Naive thymus-derived CD4-positive, alpha-beta T cell (primary cell): ENCODE results near the gene OR8H3. TPM values are rescaled to one million over a fixed set of nuclear protein-coding genes. Genes with fewer than 3 reads are reported as not detected.
"Not testable (repeated sequence)": the region's sequence is repeated elsewhere in the genome, so short reads cannot be mapped to it uniquely, and the experiment has no call there.

Experiments used
- ATAC-seq: fragments of 150-1000 bp; cut with Tn5 transposase; 2 replicates; pipeline ENCODE4 v1.10.0; 2021; ENCODE audit warnings: mild to moderate bottlenecking, moderate library complexity
- CTCF ChIA-PET: fragments of 350-600 bp; sonication (Branson Sonifier 250); formaldehyde crosslinking; loops from one replicate; lab custom pipeline; 2021; ENCODE audit warnings: antibody characterized with exemption; lab: Charles Lee
- POLR2A ChIA-PET: fragments of 350-600 bp; sonication (Branson Sonifier 250); formaldehyde crosslinking; loops from one replicate; lab custom pipeline; 2021; ENCODE audit warnings: antibody characterized with exemption, inconsistent platforms; lab: Charles Lee
- DNase-seq, 9 donors: peaks; one replicate each; pipeline versions ENCODE4 v3.0.0 to v3.0.0-alpha.2; 2020 to 2022; ENCODE audit warnings: mixed read lengths in 1 of 9
- H3K27ac ChIP-seq: one replicate; pipeline ENCODE4 v1.7.0; 2013; ENCODE audit warnings: mild to moderate bottlenecking, low read depth, low read length, moderate library complexity
- H3K27me3 ChIP-seq, 2 donors: one replicate each; pipeline ENCODE4 v1.7.0; 2013; ENCODE audit warnings: low read length in 2 of 2, mild to moderate bottlenecking in 2 of 2, moderate library complexity in 2 of 2; ENCODE audit not compliant: control insufficient read depth in 2 of 2, insufficient read depth in 2 of 2
- H3K36me3 ChIP-seq, 3 experiments: 1 replicate in 2 of 3; 2 replicates in 1 of 3; pipeline ENCODE4 v1.7.0; 2013; ENCODE audit warnings: low read length in 3 of 3, mild to moderate bottlenecking in 3 of 3, moderate library complexity in 1 of 3; ENCODE audit not compliant: insufficient read depth in 3 of 3, control insufficient read depth in 2 of 3
- H3K4me1 ChIP-seq, 2 donors: one replicate each; pipeline ENCODE4 v1.7.0; 2013; ENCODE audit warnings: low read length in 2 of 2, mild to moderate bottlenecking in 2 of 2, moderate library complexity in 1 of 2; ENCODE audit not compliant: control insufficient read depth in 2 of 2, insufficient read depth in 2 of 2
- H3K4me3 ChIP-seq: 2 replicates; pipeline ENCODE4 v1.7.0; 2013; ENCODE audit warnings: mild to moderate bottlenecking, low read length
- H3K9me3 ChIP-seq, 3 experiments: 1 replicate in 2 of 3; 2 replicates in 1 of 3; pipeline ENCODE4 v1.7.0; 2013; ENCODE audit warnings: low read length in 3 of 3; ENCODE audit not compliant: control insufficient read depth in 2 of 3
- H3K27ac Mint-ChIP-seq, 9 donors: one replicate each; pipeline ENCODE4 v1.8.0; 2020 to 2022; ENCODE audit warnings: mixed read lengths in 9 of 9, mild to moderate bottlenecking in 8 of 9, moderate library complexity in 5 of 9, inconsistent platforms in 2 of 9
- H3K27me3 Mint-ChIP-seq, 5 donors: one replicate each; pipeline ENCODE4 v1.8.0; 2021 to 2022; ENCODE audit warnings: mixed read lengths in 5 of 5, mild to moderate bottlenecking in 1 of 5
- H3K36me3 Mint-ChIP-seq, 5 donors: one replicate each; pipeline ENCODE4 v1.8.0; 2020 to 2022; ENCODE audit warnings: mixed read lengths in 5 of 5, mild to moderate bottlenecking in 3 of 5, inconsistent platforms in 1 of 5
- H3K4me1 Mint-ChIP-seq, 7 donors: one replicate each; pipeline ENCODE4 v1.8.0; 2020 to 2022; ENCODE audit warnings: mixed read lengths in 7 of 7, mild to moderate bottlenecking in 3 of 7, inconsistent platforms in 1 of 7
- H3K4me3 Mint-ChIP-seq, 10 donors: one replicate each; pipeline ENCODE4 v1.8.0; 2020 to 2022; ENCODE audit warnings: mild to moderate bottlenecking in 10 of 10, mixed read lengths in 10 of 10, moderate library complexity in 6 of 10, inconsistent platforms in 2 of 10
- H3K9me3 Mint-ChIP-seq, 11 donors: one replicate each; pipeline ENCODE4 v1.8.0; 2020 to 2022; ENCODE audit warnings: mixed read lengths in 11 of 11, mild to moderate bottlenecking in 4 of 11, inconsistent platforms in 1 of 11, moderate library complexity in 1 of 11
- intact Hi-C, 2 donors: fragments of 100-400 bp; cut with micrococcal nuclease; formaldehyde crosslinking; loops; one replicate each; pipeline ENCODE4 v1.15.1; 2023
- polyA plus RNA-seq, 2 donors: library from polyadenylated mRNA; unstranded; fragments of 300-500 nt; fragmentation: Illumina TruSeq; gene quantifications; one replicate each; pipeline ENCODE4 v1.2.3, GENCODE V29; 2021
- total RNA-seq, 6 experiments: library from RNA in 5 of 6; stranded (reverse) in 5 of 6; gene quantifications; 1 replicate in 5 of 6; 2 replicates in 1 of 6; pipeline ENCODE4 v1.2.3 and lab custom pipeline; 2021 to 2026

Gene OR8H3, protein sequence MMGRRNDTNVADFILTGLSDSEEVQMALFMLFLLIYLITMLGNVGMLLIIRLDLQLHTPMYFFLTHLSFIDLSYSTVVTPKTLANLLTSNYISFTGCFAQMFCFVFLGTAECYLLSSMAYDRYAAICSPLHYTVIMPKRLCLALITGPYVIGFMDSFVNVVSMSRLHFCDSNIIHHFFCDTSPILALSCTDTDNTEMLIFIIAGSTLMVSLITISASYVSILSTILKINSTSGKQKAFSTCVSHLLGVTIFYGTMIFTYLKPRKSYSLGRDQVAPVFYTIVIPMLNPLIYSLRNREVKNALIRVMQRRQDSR
- total RNA-seq (not detected), polyA plus RNA-seq (not detected), total RNA-seq (lab: John Stamatoyannopoulos, UW) (not detected)

- no peak within 1 kb of the TSS for H3K27ac ChIP-seq
- no peaks in the 10 kb centered on the region for H3K4me1 Mint-ChIP-seq
- DNase-seq, result no peak
- H3K4me3 ChIP-seq, result no peak within 1 kb of the TSS
- no peaks in the 10 kb centered on the region for H3K4me1 ChIP-seq
- peaks cover 0 to 11% (median 9%) of the 10 kb centered on the region in 11 donors for H3K9me3 Mint-ChIP-seq
- no peak within 1 kb of the TSS for H3K27ac Mint-ChIP-seq
- ChIA-PET POLR2A (no interaction called here), CTCF (no interaction called here)
- ATAC-seq, result no peak
- no peaks in the 10 kb centered on the region for H3K27me3 Mint-ChIP-seq
- no peak within 1 kb of the TSS for H3K4me3 Mint-ChIP-seq
- H3K27me3 ChIP-seq, result no peaks in the 10 kb centered on the region
- H3K36me3 Mint-ChIP-seq, result peaks cover 0 to 8% (median 0%) of the 10 kb centered on the region in 5 donors
- intact Hi-C loops, result no loop called here
- H3K36me3 ChIP-seq, result no peaks in the 10 kb centered on the region
- H3K9me3 ChIP-seq, result no peaks in the 10 kb centered on the region
Observed at GRCh38 chr11:56122073-56122472, at the start of gene OR8H3. Gene OR8H3 (plus strand): TSS chr11:56122373. CDS start chr11:56122373, 0 bp downstream.

DNA sequence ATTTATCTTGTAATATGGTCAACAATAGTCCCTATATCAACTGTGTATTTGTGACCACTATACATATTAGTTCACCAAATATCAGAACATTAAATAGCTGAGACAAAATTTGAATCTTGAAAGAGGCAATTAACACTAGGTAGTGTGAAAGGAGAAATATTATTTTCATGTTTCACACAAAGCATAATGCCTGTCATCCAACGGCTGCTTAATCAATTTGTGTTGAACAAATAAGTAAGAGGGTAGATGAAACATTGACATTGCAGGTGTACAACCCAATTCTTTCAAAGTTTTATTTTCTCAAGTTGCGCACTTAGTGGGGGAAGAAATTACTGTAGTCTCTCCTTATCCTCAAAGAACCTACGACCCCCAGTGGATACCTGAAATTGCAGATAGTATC lies 32.5 kb upstream of the OR8H3 start:
- intact Hi-C loops, result loop anchor here in 1 of 2 donors (10.0 kb wide), 1 partner anchor 65 kb away; the partner anchor contains the start of gene OR5AS1
- Histone ChIP-seq H3K4me1 (no peaks in the 10 kb centered on the region), H3K27me3 (no peaks in the 10 kb centered on the region), H3K27ac (no peak overlapping the region), H3K9me3 (no peaks in the 10 kb centered on the region), H3K4me3 (no peak overlapping the region), H3K36me3 (no peaks in the 10 kb centered on the region)
- DNase-seq (no peak), ATAC-seq (no peak)
- Mint-ChIP-seq H3K4me1 (no peaks in the 10 kb centered on the region), H3K36me3 (no peaks in the 10 kb centered on the region), H3K27me3 (no peaks in the 10 kb centered on the region), H3K9me3 (peaks cover 0 to 27% (median 5%) of the 10 kb centered on the region in 11 donors), H3K4me3 (no peak overlapping the region), H3K27ac (no peak overlapping the region)
- POLR2A ChIA-PET, result no interaction called here
- CTCF ChIA-PET, result no interaction called here

DNA sequence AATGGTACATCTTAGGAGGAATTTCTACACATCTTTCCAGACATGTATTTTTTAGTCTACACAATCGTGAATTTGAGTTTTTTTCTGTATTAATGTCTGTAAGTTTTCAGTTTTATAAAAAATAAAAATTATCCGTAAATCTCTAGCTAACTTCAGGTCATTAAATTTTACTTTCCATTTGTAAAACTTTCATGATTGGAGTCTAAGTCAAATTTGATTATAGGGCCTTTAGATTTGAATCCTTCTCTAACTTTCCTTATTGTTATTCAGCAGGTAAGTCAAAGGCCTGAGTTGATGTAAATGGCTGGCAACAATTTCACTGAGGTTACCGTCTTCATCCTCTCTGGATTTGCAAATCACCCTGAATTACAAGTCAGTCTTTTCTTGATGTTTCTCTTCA lies 29.2 kb upstream of the OR8H3 start, which contains the start of gene OR8I2:
OR8I2 (plus strand) TSS at position 301 of the 400 bp plus-strand sequence; CDS start at position 301, 0 bp downstream.
- POLR2A ChIA-PET, result no interaction called here
- CTCF ChIA-PET, result no interaction called here
- H3K9me3 Mint-ChIP-seq, result peaks cover 0 to 25% (median 8%) of the 10 kb centered on the region in 11 donors

GRCh38 chr11:56103210-56103737 lies 18.9 kb upstream of the OR8H3 start, which contains the start of gene OR8H2:
Gene OR8H2 (plus strand): TSS chr11:56103687. CDS start chr11:56105043, 1,356 bp downstream.
- no peak within 1 kb of the TSS for H3K27ac ChIP-seq
- no peaks in the 10 kb centered on the region for H3K27me3 ChIP-seq
- H3K27ac Mint-ChIP-seq, result no peak within 1 kb of the TSS
- ChIA-PET CTCF (no interaction called here), POLR2A (no interaction called here)
- H3K4me3 Mint-ChIP-seq, result no peak within 1 kb of the TSS
- no peak within 1 kb of the TSS for H3K4me3 ChIP-seq
- no peaks in the 10 kb centered on the region for H3K4me1 Mint-ChIP-seq
- H3K36me3 ChIP-seq, result no peaks in the 10 kb centered on the region
- H3K4me1 ChIP-seq, result no peaks in the 10 kb centered on the region
- H3K36me3 Mint-ChIP-seq, result no peaks in the 10 kb centered on the region
- DNase-seq (no peak), ATAC-seq (no peak)
- intact Hi-C loops, result no loop called here
- no peaks in the 10 kb centered on the region for H3K9me3 ChIP-seq
- peaks cover 4 to 12% (median 10%) of the 10 kb centered on the region in 11 donors for H3K9me3 Mint-ChIP-seq
- no peaks in the 10 kb centered on the region for H3K27me3 Mint-ChIP-seq

More for the DNA sequence above, 29.2 kb upstream of the OR8H3 start, which contains the start of gene OR8I2:
- Histone ChIP-seq H3K4me1 (no peaks in the 10 kb centered on the region), H3K9me3 (no peaks in the 10 kb centered on the region), H3K27ac (no peak within 1 kb of the TSS), H3K4me3 (no peak within 1 kb of the TSS), H3K27me3 (no peaks in the 10 kb centered on the region), H3K36me3 (no peaks in the 10 kb centered on the region)
- ATAC-seq (no peak), DNase-seq (no peak)
- Mint-ChIP-seq H3K27me3 (no peaks in the 10 kb centered on the region), H3K4me3 (no peak within 1 kb of the TSS), H3K27ac (no peak within 1 kb of the TSS), H3K4me1 (no peaks in the 10 kb centered on the region), H3K36me3 (no peaks in the 10 kb centered on the region)
- intact Hi-C loops, result no loop called here

DNA sequence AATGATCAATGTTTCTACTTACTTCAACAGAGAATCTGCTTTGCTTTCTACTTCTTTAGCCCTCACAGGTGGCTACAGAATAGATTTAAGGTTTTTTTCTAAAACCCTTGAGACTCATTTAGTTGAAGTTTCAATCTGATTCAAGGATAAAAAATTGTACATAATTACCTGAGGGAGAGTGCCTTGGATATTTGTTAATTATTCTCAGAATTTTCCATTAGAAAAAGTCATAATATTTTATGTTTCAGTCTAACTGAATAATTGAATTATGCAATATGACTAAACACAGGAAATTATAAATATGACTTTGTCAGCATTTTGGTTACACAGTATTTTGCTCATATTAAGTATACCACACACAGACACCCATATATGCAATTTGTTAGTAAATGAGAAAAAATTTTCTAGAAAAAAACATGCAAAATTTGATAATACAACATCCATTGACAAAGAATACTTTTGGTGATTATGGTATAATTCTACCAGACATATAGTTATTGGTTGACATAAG lies 18.0 kb downstream of the OR8H3 start, which contains the start of gene OR8J3:
OR8J3 (minus strand) TSS at position 51 of the 511 bp plus-strand sequence. CDS start 2,483 bp downstream, outside the sequence.
- ATAC-seq (no peak), DNase-seq (no peak)
- no peak within 1 kb of the TSS for H3K4me3 Mint-ChIP-seq
- H3K36me3 Mint-ChIP-seq, result no peaks in the 10 kb centered on the region
- no peaks in the 10 kb centered on the region for H3K9me3 ChIP-seq
- H3K4me3 ChIP-seq, result no peak within 1 kb of the TSS
- H3K27ac ChIP-seq, result no peak within 1 kb of the TSS
- POLR2A ChIA-PET, result no interaction called here
- no peaks in the 10 kb centered on the region for H3K36me3 ChIP-seq
- intact Hi-C loops, result no loop called here
- H3K27ac Mint-ChIP-seq, result no peak within 1 kb of the TSS
- H3K27me3 ChIP-seq, result no peaks in the 10 kb centered on the region
- H3K9me3 Mint-ChIP-seq, result peaks cover 4 to 22% (median 9%) of the 10 kb centered on the region in 11 donors
- H3K27me3 Mint-ChIP-seq, result no peaks in the 10 kb centered on the region
- CTCF ChIA-PET, result no interaction called here
- no peaks in the 10 kb centered on the region for H3K4me1 ChIP-seq
- no peaks in the 10 kb centered on the region for H3K4me1 Mint-ChIP-seq

DNA sequence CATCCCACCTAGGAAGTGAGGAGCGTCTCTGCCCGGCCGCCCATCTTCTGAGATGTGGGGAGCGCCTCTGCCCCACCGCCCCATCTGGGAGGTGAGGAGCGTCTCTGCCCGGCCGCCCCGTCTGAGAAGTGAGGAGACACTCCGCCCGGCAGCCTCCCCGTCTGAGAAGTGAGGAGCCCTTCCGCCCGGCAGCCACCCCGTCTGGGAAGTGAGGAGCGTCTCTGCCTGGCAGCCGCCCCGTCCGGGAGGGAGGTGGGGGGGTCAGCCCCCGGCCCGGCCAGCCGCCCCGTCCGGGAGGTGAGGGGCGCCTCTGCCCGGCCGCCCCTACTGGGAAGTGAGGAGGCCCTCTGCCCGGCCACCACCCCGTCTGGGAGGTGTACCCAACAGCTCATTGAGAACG lies 21.5 kb downstream of the OR8H3 start:
- H3K4me3 Mint-ChIP-seq, H3K4me1 Mint-ChIP-seq, CTCF ChIA-PET, H3K36me3 Mint-ChIP-seq, H3K27ac Mint-ChIP-seq, POLR2A ChIA-PET, H3K27ac ChIP-seq, H3K27me3 ChIP-seq, H3K27me3 Mint-ChIP-seq, H3K36me3 ChIP-seq, H3K4me3 ChIP-seq, H3K9me3 ChIP-seq, H3K4me1 ChIP-seq, ATAC-seq, DNase-seq, intact Hi-C loops: not testable (repeated sequence)
- H3K9me3 Mint-ChIP-seq, result peaks cover 0 to 19% (median 8%) of the 10 kb centered on the region in 11 donors
